HepG2 (cell line): ENCODE measurements around the gene TTC23. TPM values are rescaled to one million over a fixed set of nuclear protein-coding genes. Genes with fewer than 3 reads are reported as not detected.

ENCODE experiments used
- ATAC-seq: fragments of 200-7000 bp; cut with Tn5 transposase; 3 replicates; pipeline ENCODE4 v1.9.1; 2020; ENCODE audit warnings: mild to moderate bottlenecking, moderate library complexity
- BruUV-seq: library from RNA; stranded (reverse); fragments of 400-500 nt; replicated peaks from 2 replicates; lab custom pipeline; 2021; lab: Mats Ljungman, UMichigan
- CTCF ChIA-PET: fragments of 300-600 bp; formaldehyde crosslinking; extraction: SDS; loops from one replicate; lab custom pipeline; 2021; ENCODE audit warnings: low total read pairs, inconsistent platforms, low intra/inter-chr PET ratio; lab: Yijun Ruan, JAX
- POLR2A ChIA-PET: fragments of 350-600 bp; sonication (Branson Sonifier 250); formaldehyde crosslinking; loops from one replicate; lab custom pipeline; 2020; ENCODE audit warnings: antibody characterized with exemption, inconsistent platforms; lab: Yijun Ruan, JAX
- DNase-seq: peaks from one replicate; pipeline ENCODE4 v3.0.0-alpha.2; 2015; ENCODE audit warnings: low spot score
- FAIRE-seq: peaks from 3 replicates; lab custom pipeline; 2011; peaks lifted over from hg19 to GRCh38; lab: Jason Lieb, UNC
- H2AFZ ChIP-seq: one replicate; pipeline ENCODE4 v1.6.1; 2011; ENCODE audit warnings: low read length, inconsistent platforms
- H3K27ac ChIP-seq: fragments of 300-600 bp; 3 replicates; pipeline ENCODE4 v1.8.0; 2011; ENCODE audit warnings: mixed run types, mild to moderate bottlenecking, mixed read lengths, low read length, inconsistent platforms; ENCODE audit not compliant: insufficient read depth; ENCODE audit errors: extremely low read length
- H3K27me3 ChIP-seq, 2 experiments: fragments of 200-600 bp in 1 of 2; 2 replicates in 1 of 2; 3 replicates in 1 of 2; pipeline versions ENCODE4 v1.6.0 to v1.8.0; 2011; ENCODE audit warnings: low read length in 2 of 2, mild to moderate bottlenecking in 2 of 2, moderate library complexity in 2 of 2, inconsistent platforms in 1 of 2; ENCODE audit not compliant: insufficient read depth in 2 of 2, control insufficient read depth in 1 of 2
- H3K36me3 ChIP-seq, 2 experiments: fragments of 200-600 bp in 1 of 2; replicated peaks in 1 of 2; 2 replicates in 1 of 2; 3 replicates in 1 of 2; pipeline versions ENCODE4 v1.5.1 to v1.8.0; 2011; ENCODE audit warnings: low read length in 2 of 2, inconsistent platforms in 1 of 2; ENCODE audit not compliant: insufficient read depth in 2 of 2, control insufficient read depth in 1 of 2
- H3K4me1 ChIP-seq: 2 replicates; pipeline ENCODE4 v1.5.1; 2012; ENCODE audit warnings: low read length, inconsistent platforms; ENCODE audit not compliant: insufficient read depth
- H3K4me2 ChIP-seq: 2 replicates; pipeline ENCODE4 v1.6.0; 2011; ENCODE audit warnings: low read depth, low read length, inconsistent platforms
- H3K4me3 ChIP-seq, 3 experiments: fragments of 200-600 bp in 1 of 3; sonication (generic), shearing (Covaris generic) in 1 of 3; replicated peaks in 1 of 3; 2 replicates each; pipeline ENCODE4 v1.5.1; 2011 to 2016; ENCODE audit warnings: low read length in 3 of 3, inconsistent platforms in 2 of 3, low read depth in 2 of 3, mild to moderate bottlenecking in 2 of 3, control low read depth in 1 of 3, mixed read lengths in 1 of 3; ENCODE audit not compliant: insufficient read depth in 1 of 3
- H3K79me2 ChIP-seq: one replicate; pipeline ENCODE4 v1.6.1; 2011; ENCODE audit warnings: low read length, inconsistent platforms; ENCODE audit not compliant: insufficient read depth
- H3K9ac ChIP-seq: 2 replicates; pipeline ENCODE4 v1.6.0; 2011; ENCODE audit warnings: mild to moderate bottlenecking, low read depth, low read length, inconsistent platforms; ENCODE audit not compliant: insufficient read depth
- H3K9me3 ChIP-seq: 2 replicates; pipeline ENCODE4 v1.5.1; 2012; ENCODE audit warnings: mild to moderate bottlenecking, low read length
- H4K20me1 ChIP-seq: 2 replicates; pipeline ENCODE4 v1.6.0; 2011; ENCODE audit warnings: inconsistent platforms, mild to moderate bottlenecking, low read length, moderate library complexity; ENCODE audit not compliant: insufficient read depth
- KIAA2018 ChIP-seq: sonication (generic); formaldehyde crosslinking; IDR thresholded peaks from 2 replicates; pipeline ENCODE4 v1.5.0; 2020; ENCODE audit warnings: mild to moderate bottlenecking, missing genetic modification reagents, borderline replicate concordance
- NR1H2 ChIP-seq: sonication (generic); formaldehyde crosslinking; IDR thresholded peaks from 2 replicates; pipeline ENCODE4 v1.8.1; 2022; ENCODE audit warnings: low read depth, missing genetic modification reagents, borderline replicate concordance
- SAP130 ChIP-seq: IDR thresholded peaks from 2 replicates; pipeline ENCODE4 v1.6.1; 2016; ENCODE audit warnings: low read depth
- ZNF510 ChIP-seq: sonication (generic); formaldehyde crosslinking; IDR thresholded peaks from 2 replicates; pipeline ENCODE4 v1.4.0; 2020; ENCODE audit warnings: low read depth, mild to moderate bottlenecking, missing genetic modification reagents
- ZNF775 ChIP-seq: sonication (generic); formaldehyde crosslinking; IDR thresholded peaks from 2 replicates; pipeline ENCODE4 v1.4.0; 2020; ENCODE audit warnings: missing genetic modification reagents, mild to moderate bottlenecking, moderate library complexity, borderline replicate concordance
- WGBS: methylation state at CpG from one replicate; pipeline ENCODE4 v1.1.6; 2017; ENCODE audit warnings: low lambda C conversion rate; 5-methylcytosine and 5-hydroxymethylcytosine counted together
- in situ Hi-C: cut with HindIII; loops from 2 replicates; pipeline ENCODE4 v1.10.0; 2017; ENCODE audit warnings: low pct_unique_long_range_greater_than_20kb; ENCODE audit not compliant: extremely low pct_ligation_motif_present
- intact Hi-C: fragments of 100-400 bp; cut with micrococcal nuclease; formaldehyde crosslinking; loops from one replicate; pipeline ENCODE4 v1.10.0; 2022; ENCODE audit not compliant: unreplicated experiment
- polyA plus RNA-seq, 8 experiments: library from polyadenylated mRNA; depleted of rRNA in 3 of 8; stranded (reverse) in 7 of 8; unstranded in 1 of 8; fragments of >200 nt; fragmentation: Illumina TruSeq in 4 of 8; extraction: Trizol in 4 of 8; gene quantifications; 2 replicates each; pipeline versions ENCODE4 v1.2.1 to v1.2.3, GENCODE V29; 2011 to 2016; ENCODE audit warnings: low read depth in 4 of 8, missing spikeins in 1 of 8, mixed read lengths in 1 of 8; ENCODE audit not compliant: insufficient read depth in 1 of 8
- total RNA-seq, 5 experiments: library from RNA; depleted of rRNA; stranded (reverse); fragments of >200 nt; fragmentation: Illumina TruSeq; extraction: Trizol; gene quantifications; 2 replicates each; pipeline ENCODE4 v1.2.3, GENCODE V29; 2016; ENCODE audit warnings: low read depth in 1 of 5
- TF ChIP-seq, protein P1 (sequence below): sonication (generic); formaldehyde crosslinking; IDR thresholded peaks from 2 replicates; pipeline ENCODE4 v1.4.0; 2020; ENCODE audit warnings: missing genetic modification reagents, borderline replicate concordance

The TTC23 gene
- total and polyA plus RNA-seq, 2 of the 13 experiments (the other 11 are each of a cell fraction or from before 2014, with no cell fraction given) = 1.6 to 11.7 TPM

DNA sequence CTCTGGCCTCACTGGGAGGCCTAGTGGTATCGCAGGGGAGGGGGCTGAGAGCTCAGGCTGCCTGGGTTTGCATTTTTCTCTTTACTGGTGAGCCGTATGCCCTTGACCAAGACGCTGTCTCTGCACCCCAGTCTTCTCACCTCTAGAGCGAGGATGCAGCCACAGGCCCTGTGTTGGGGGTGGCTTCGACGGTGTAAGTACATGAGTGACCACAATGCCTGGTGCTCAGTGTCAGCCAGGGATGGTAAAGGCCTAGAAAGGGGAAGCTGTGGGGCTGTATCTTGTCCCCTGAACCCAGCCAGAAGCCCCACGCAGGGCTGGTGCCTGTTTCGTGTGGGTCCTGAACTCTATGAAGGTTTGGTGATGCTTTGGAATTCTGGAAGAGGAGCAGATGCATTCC is 124.7 kb downstream of the TTC23 start (continued):
- no peak for TF ChIP-seq KIAA2018

DNA sequence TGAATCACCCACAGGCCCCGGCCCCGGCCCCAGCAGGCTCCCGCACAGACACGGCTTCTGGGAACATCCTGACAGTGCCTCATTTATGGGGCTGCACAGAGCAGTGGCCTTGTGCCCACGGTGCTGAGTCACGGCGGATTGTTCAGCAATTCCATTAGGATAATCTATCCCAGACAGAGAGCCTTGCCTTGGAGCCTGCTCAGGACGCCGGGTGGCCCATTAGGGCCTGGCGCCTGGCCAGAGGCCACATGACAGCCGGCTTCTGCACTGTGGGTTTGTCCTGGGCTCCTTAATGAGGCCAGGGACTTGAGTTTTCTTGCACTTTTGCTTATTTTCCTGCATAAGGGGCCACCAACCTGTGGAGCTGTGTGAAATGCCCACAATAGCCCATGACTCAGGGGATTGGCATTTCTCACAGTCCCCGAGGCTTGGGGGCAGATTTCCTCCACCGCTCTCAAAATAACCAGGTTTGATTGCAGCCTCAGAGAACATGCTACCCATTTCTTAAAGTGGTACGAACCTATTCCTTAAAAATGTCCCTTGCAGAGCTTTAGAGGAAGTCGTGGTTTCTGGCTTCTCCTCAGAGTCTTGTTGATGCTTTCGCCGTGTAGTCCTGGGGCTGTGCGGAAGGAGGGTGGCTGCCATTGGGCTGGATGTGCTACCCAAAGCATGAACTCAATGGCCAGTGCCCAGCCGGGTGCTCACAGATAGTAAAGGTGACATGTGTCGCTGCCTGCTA is 125.5 kb downstream of the TTC23 start:
- in situ Hi-C loops (no loop called here), intact Hi-C loops (no loop called here)
- Histone ChIP-seq H2AFZ (no peak overlapping the region), H3K36me3 (no peaks in the 10 kb centered on the region; a peak in 1 of 5 replicates), H3K4me3 (peak overlapping the region in 1 of 3 experiments; percentile 12; a peak in 1 of 6 replicates), H4K20me1 (no peaks in the 10 kb centered on the region), H3K9me3 (no peaks in the 10 kb centered on the region), H3K79me2 (no peaks in the 10 kb centered on the region), H3K9ac (peak overlapping the region; percentile 8; the same call in 1 of the 2 replicates), H3K4me1 (peaks cover 20% of the 10 kb centered on the region), H3K4me2 (peak overlapping the region; percentile 52), H3K27me3 (no peaks in the 10 kb centered on the region), H3K27ac (peak overlapping the region; percentile 59)
- peak; percentile 96 for ATAC-seq
- WGBS = 61% methylated on average over 11 of the region's 20 CpGs
- DNase-seq = peak; percentile 83
- POLR2A ChIA-PET = interaction anchor here (0.8 kb wide), 1 partner anchor 10 kb away, joined by 4 read pairs; no protein-coding TSS in a partner anchor
- CTCF ChIA-PET = interaction anchor here (0.7 kb wide), 1 partner anchor 19 kb away, joined by 3 read pairs; the partner anchor contains the start of gene SYNM
- FAIRE-seq = peak; percentile 49
- no TSS peak for BruUV-seq
- peak; percentile 65 for TF ChIP-seq SAP130 (CRISPR knock-in tag)
- TF ChIP-seq NR1H2 (CRISPR knock-in tag) = no peak
- no peak for TF ChIP-seq ZNF775 (CRISPR knock-in tag)
- TF ChIP-seq ZNF510 (CRISPR knock-in tag) = no peak
- TF ChIP-seq, protein P1, sequence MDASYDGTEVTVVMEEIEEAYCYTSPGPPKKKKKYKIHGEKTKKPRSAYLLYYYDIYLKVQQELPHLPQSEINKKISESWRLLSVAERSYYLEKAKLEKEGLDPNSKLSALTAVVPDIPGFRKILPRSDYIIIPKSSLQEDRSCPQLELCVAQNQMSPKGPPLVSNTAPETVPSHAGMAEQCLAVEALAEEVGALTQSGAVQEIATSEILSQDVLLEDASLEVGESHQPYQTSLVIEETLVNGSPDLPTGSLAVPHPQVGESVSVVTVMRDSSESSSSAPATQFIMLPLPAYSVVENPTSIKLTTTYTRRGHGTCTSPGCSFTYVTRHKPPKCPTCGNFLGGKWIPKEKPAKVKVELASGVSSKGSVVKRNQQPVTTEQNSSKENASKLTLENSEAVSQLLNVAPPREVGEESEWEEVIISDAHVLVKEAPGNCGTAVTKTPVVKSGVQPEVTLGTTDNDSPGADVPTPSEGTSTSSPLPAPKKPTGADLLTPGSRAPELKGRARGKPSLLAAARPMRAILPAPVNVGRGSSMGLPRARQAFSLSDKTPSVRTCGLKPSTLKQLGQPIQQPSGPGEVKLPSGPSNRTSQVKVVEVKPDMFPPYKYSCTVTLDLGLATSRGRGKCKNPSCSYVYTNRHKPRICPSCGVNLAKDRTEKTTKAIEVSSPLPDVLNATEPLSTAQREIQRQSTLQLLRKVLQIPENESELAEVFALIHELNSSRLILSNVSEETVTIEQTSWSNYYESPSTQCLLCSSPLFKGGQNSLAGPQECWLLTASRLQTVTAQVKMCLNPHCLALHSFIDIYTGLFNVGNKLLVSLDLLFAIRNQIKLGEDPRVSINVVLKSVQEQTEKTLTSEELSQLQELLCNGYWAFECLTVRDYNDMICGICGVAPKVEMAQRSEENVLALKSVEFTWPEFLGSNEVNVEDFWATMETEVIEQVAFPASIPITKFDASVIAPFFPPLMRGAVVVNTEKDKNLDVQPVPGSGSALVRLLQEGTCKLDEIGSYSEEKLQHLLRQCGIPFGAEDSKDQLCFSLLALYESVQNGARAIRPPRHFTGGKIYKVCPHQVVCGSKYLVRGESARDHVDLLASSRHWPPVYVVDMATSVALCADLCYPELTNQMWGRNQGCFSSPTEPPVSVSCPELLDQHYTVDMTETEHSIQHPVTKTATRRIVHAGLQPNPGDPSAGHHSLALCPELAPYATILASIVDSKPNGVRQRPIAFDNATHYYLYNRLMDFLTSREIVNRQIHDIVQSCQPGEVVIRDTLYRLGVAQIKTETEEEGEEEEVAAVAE (CRISPR knock-in tag) = no peak
